NCI-H2196 treated with DMSO at 0.1 percent for 48 hours (cell line): ENCODE measurements around the gene PAXIP1.
"Not testable (repeated sequence)": the region's sequence is repeated elsewhere in the genome, so short reads cannot be mapped to it uniquely, and the experiment has no call there.

Experiments
- DNase-seq: peaks from one replicate; lab custom pipeline; 2025; ENCODE audit not compliant: unreplicated experiment; lab: John Stamatoyannopoulos, UW

Gene PAXIP1, protein sequence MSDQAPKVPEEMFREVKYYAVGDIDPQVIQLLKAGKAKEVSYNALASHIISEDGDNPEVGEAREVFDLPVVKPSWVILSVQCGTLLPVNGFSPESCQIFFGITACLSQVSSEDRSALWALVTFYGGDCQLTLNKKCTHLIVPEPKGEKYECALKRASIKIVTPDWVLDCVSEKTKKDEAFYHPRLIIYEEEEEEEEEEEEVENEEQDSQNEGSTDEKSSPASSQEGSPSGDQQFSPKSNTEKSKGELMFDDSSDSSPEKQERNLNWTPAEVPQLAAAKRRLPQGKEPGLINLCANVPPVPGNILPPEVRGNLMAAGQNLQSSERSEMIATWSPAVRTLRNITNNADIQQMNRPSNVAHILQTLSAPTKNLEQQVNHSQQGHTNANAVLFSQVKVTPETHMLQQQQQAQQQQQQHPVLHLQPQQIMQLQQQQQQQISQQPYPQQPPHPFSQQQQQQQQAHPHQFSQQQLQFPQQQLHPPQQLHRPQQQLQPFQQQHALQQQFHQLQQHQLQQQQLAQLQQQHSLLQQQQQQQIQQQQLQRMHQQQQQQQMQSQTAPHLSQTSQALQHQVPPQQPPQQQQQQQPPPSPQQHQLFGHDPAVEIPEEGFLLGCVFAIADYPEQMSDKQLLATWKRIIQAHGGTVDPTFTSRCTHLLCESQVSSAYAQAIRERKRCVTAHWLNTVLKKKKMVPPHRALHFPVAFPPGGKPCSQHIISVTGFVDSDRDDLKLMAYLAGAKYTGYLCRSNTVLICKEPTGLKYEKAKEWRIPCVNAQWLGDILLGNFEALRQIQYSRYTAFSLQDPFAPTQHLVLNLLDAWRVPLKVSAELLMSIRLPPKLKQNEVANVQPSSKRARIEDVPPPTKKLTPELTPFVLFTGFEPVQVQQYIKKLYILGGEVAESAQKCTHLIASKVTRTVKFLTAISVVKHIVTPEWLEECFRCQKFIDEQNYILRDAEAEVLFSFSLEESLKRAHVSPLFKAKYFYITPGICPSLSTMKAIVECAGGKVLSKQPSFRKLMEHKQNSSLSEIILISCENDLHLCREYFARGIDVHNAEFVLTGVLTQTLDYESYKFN

GRCh38 chr7:155003092-155003375 lies at the start of gene PAXIP1:
Gene PAXIP1, minus strand, starts transcription at chr7:155003124. Its CDS starts 195 bp downstream, at chr7:155002929.
- DNase-seq = no peak

DNA sequence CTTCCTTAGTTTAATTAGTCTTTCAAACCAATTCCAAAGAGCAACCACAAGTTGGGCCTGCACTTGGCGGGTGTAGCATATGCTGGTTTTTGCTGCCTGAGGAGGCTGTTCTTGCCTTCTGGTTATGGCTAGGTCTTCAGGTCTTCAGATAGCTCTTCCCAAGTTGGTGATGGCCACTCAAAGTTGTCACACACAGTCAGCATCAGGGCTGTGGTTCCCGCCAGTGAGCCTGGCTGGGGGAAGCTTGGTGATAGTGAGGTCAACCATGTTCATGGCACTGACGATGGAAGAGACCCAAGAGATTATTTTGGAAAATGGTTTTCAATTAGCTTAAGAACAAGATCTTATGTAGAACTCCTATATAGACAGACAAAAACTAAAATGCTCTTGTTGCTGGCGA lies 48.4 kb upstream of the PAXIP1 start:
- DNase-seq = no peak

GRCh38 chr7:155048006-155048405 lies 45.1 kb upstream of the PAXIP1 start:
- DNase-seq = no peak

GRCh38 chr7:155043756-155044155 lies 40.8 kb upstream of the PAXIP1 start:
- DNase-seq = no peak

GRCh38 chr7:155038335-155038734 lies 35.4 kb upstream of the PAXIP1 start:
- DNase-seq = no peak

DNA sequence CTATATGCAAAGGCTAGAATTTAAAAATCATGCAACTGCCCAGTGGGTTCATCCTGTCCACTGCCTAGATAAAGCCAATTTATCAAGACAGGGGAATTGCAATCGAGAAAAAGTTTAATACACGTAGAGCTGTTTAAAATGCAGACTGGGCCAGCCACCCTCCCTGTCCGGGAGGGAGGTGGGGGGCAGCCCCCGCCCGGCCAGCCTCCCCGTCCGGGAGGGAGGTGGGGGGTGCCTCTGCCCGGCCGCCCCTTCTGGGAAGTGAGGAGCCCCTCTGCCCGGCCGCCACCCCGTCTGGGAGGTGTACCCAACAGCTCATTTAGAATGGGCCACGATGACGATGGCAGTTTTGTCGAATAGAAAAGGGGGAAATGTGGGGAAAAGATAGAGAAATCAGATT lies 31.6 kb upstream of the PAXIP1 start:
- not testable (repeated sequence) for DNase-seq

DNA sequence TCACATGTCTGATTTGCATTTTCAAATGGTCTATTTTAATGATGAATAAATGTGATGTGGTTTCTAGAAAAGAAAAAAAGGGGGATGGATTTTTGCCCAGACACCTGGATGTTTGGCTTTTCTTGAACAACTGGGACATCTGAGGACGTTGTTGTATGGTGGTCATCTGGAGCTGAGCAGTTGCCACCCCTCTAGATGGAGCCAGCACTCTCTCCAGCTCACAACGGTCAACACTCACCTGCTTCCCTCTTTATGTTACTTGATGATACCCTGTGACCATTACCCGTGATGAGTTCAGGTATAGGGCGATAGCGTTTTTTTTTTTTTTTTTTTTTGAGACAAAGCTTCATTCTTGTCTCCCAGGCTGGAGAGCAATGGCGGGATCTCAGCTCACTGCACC lies 30.1 kb upstream of the PAXIP1 start:
- DNase-seq = no peak

- no peak for DNase-seq
These were observed 25.0 kb upstream of the PAXIP1 start for GRCh38 chr7:155027879-155028278.

DNA sequence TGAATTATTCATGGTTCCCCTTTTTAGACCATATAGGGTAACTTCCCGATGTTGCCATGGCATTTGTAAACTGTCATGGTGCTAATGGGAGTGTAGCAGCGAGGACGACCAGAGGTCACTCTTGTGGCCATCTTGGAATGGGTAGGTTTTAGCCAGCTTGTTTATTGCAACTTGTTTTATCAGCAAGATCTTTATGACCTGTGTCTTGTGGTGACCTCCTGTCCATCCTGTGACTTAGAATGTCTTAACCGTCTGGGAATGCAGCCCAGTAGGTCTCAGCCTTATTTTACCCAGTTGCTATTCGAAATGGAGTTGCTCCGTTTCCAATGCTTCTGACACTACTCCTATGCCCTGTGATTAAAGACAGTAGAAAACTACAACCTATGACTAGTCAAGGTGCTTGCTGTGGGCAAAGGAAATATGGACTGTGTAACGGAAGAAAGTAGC lies 18.8 kb upstream of the PAXIP1 start:
- DNase-seq = no peak

DNA sequence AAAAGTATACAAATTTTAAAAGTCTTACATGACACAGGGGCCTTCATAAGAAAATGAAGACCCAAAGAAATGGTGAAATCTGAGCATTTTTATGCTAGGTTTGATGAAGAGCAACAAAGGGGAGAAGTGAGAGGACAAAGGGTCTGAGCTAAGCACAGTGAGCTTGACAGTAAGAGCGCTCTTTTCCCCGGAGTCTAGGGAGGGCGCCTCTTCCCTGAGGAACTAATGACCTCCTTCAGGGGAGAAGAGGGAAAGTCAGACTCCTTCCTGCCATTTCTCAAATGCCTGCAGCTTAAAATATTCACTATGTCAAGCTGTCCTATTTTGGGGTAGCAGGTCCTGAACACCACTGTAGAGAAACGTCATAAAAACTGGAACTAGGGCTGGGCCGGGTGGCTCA lies 18.1 kb upstream of the PAXIP1 start:
- no peak for DNase-seq

DNA sequence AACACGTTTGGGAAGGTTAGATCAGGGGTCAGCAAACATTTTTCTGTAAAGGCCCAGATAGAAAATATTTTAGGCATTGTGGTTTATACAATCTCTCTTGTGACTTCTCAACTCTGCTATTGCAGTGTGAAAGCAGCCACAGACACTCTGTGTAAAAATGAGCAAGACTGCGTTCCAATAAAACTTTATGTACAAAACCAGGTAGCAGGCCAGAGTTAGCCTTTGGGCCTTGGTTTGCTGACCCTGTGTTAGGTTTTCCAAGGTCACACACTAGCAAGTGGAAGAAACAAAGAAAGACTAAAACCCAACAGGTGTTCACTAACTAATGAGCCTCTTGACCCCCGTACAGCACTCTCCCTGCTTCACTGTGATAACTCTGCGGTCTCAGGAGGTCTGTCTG lies 14.9 kb upstream of the PAXIP1 start:
- DNase-seq = no peak

DNA sequence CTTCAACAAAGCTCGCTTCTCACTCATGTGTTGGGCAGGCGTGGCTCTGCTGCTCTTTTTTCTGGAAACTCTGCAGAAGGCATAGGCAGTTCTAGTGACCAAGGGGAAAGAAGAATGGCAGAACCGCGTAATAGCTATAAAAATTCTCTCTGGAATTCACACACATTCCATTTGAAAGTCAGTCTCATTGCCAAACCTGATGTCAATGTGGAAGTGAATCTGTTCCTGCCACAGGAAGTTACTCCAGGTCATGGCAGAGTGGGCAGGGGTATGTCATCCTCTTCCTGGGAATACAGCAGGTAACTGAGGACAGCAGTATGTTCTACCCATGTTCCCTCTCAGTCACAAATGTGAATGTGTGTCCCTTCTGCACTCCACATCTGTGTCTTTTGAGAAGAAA lies 8.2 kb upstream of the PAXIP1 start:
- DNase-seq = no peak

DNA sequence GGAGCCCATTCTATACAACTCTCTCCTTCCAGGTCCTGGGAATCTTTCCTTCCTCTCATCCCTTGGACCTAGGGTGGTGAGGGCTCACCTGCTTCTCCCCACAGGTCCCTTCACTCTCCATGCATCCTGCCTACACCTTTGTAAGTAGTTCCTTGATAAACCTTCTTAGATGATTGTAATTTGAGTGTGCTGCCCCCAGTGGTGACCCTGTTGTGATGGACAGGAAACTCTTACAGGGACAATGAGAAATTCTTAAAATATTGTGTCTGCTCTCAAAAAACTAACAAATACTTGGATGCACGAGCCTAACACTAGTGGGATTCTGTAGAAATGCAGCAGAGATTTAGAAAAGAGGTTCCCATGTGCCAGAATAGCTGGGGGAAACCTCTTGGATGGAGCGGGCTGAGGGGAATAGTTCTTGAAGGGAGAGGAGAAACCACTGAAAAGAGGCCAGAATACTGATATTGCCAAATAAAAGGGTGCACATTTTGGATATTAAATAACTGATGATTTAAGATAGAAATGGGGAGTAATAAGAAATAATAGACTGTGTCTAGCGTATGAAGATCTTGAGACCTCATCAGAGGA lies 6.7 kb upstream of the PAXIP1 start:
- no peak for DNase-seq

DNA sequence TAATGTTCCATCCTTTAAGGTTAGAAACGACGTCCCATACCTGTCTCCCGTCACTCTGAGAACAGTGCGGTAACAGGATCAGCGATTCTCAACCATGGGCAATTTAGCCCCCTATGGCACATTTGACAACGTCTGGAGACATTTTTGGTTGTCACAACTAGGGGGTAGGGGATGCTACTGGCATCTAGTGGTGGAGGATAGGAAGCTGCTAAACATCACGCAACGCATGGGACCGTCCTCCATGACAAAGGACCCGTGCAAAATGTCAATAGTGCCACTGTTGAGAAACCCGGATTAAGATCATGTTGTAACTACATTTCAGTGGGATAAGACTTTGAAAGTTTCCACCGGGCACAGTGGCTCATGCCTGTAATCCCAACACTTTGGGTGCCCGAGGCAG lies 5.0 kb upstream of the PAXIP1 start:
- no peak for DNase-seq

DNA sequence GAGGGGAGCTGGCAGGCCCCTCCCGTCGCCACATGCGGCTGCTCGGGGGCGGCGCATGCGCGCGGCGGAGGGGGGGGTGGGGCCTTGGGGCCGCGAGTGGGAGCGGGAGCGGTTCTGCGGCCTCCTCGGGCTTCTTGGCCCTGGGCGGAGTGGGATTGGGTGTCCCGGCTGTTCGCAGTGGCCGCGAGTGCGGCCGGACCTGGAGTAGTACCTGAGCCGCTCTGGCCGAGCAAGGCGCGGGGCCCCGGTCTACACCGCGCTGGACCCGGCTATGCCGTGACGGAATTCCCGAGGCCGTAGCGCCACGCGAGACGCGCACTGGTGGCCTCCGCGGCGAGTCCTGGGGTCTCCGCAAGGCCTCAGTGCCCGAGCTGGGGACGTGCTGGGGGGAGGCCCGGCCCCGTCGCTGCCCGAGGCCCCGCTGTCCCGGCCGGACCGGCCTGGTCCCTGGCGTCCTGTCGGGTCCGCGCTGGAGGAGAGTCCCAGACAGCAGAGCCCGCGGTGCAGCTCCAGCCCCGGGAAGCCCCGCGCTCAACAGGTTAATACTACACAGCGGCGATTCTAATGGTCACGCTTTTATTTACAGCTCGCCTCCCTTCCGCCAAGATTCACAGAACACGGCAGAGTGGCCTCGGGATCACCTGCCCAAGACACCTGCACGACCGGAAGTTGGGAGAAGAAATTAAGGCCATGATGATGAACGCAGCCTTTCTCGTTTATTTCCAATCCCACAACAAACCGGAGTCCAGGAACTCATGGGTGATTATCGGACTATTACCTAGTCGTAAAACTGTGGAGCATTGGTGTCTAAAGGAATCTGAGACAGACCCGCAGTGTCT lies 671 bp upstream of the PAXIP1 start:
- DNase-seq = no peak

DNA sequence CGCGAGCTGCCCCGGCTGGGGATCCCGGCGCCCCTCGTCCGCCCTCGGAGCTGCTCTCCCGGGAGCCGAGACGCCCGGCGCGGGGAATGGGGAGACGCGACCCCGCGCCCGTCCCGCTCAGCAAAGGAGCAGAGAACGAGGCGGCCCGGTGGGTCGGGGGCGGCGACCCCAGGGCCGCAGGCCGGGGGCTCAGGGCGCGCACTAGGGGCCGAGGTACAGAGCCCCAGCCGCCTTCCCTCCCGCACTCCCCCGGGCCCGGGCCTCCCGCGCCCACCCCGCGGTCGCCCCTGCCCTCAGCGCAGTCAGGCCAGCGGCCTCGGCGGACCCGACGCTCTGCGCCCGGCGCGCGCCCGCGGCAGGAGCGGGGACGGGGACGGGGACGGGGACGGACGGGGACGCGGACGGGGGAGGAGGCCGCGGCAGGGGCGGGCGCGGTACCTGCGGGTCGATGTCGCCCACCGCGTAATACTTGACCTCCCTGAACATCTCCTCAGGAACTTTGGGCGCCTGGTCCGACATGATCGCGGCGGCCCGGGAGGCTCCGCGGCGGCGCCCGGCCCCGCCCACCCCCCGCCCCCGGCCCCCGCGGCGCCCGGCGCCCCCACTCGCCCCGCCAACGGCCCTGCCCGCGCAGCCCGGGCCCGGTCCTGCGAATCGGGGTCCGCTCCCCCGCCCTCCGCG lies 373 bp downstream of the PAXIP1 start:
- no peak for DNase-seq

DNA sequence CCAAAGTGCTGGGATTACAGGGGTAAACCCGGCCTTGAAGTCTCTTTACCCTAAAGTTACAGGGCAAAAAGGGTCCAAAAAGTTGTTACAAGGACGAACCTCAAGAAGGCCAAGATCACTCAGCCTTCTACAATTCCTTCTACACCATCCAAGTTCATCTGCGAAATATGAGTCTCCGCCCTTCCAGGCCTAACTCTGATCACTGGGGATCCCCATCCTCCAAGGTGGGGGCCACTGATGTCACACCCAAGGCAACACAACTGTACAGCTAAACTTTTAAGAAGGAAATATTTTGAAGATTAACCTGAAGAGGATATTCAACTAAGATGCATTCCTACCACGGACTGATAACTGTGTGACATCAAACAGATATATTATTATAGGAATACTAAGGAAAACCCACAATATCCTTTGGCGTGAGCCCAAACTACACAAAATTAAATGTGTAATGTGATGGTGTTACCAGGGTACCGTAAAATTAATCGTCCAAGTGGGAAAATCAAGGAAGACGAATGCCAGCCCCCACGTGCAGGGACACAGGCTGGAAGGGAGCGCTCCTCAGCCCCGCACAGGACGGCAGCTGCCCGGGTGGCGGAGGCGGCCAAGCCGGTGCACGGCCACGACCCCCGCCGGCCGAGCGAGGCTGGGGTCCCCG lies 1.0 kb downstream of the PAXIP1 start:
- no peak for DNase-seq

DNA sequence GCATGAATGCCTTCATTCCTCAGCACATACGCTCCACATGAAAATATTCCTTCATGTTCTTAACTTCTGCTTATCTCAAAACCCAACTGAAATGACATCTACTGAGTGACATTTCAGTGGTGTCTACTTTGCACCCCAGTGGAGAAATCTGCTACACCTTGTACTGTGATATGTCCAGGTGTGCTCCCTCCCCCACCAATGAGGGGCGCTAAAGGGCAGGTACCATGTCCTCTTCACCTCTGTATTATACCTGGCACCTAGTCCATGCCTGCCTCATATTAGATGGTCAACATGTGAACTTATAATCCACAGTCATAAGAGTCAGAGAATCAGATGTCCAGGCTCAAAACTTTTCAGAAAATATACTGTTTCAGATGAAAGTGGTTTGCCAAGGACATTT lies 2.1 kb downstream of the PAXIP1 start:
- no peak for DNase-seq

DNA sequence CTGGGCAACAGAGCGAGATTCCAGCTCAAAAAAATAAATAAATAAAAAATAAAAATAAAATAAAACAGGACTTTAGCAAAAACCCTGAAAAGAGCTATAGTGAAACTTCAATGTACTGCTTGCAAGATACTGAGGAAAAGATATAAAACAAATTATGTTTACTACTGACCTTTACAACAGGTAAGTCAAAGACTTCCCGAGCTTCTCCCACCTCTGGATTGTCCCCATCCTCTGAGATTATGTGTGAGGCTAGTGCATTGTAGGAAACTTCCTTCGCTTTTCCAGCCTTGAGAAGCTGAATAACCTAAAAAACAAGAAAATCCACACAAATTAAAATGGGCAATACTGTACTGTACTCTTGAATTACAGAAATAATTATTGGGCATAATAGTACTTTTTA lies 4.4 kb downstream of the PAXIP1 start:
- no peak for DNase-seq
